Measurements from ENCODE around the gene ZP3. TPM values are rescaled to one million over a fixed set of nuclear protein-coding genes. Genes with fewer than 3 reads are reported as not detected.

Gene ZP3
- total and polyA plus RNA-seq, 2 of the 8 experiments (the other 6 are each of a cell fraction or from before 2014, with no cell fraction given) = 1.5 to 2.4 TPM

- no peaks in the 10 kb centered on the region; the same call in 1 of the 2 replicates for H3K79me1 ChIP-seq (ENCODE audit: low read depth, low read length)
- H3K4me1 ChIP-seq (replicated peaks in 1 of 4; ENCODE audit: control insufficient read depth in 3 of 4, insufficient read depth in 4 of 4, low read length in 3 of 4) = peaks cover 0 to 3% (median 1%) of the 10 kb centered on the region in 4 experiments; a peak in 5 of 7 replicates
- ChIA-PET CTCF (ENCODE audit: partially characterized antibody) (interaction anchor here (0.9 kb wide), 1 partner anchor 43 kb away, joined by 3 read pairs; no protein-coding TSS in a partner anchor), POLR2A (ENCODE audit: partially characterized antibody) (interaction anchor here (1.2 kb wide), 2 partner anchors 9 to 12 kb away, joined by 4 to 5 read pairs; no protein-coding TSS in a partner anchor)
- no peaks in the 10 kb centered on the region for H3K27me3 ChIP-seq (replicated peaks in 1 of 4; ENCODE audit: control insufficient read depth in 3 of 4, extremely low read depth in 1 of 4, insufficient read depth in 3 of 4, low read length in 3 of 4)
- H3K23ac ChIP-seq (ENCODE audit: insufficient read length) = no peak overlapping the region
- WGBS, 2 experiments (ENCODE audit: extremely low coverage in 1 of 2, insufficient coverage in 1 of 2, insufficient read length in 1 of 2, insufficient replicate concordance in 2 of 2, low coverage in 1 of 2, low lambda C conversion rate in 2 of 2, missing lambda C conversion rate in 1 of 2) = 92% methylated on average over 10 of the region's 10 CpGs; no CpG with 5 or more reads in 1 of the 2 experiments
- no peak overlapping the region for H4K91ac ChIP-seq (replicated peaks; ENCODE audit: insufficient read length, low read length)
- H3K56ac ChIP-seq (replicated peaks; ENCODE audit: insufficient read length, low read depth, low read length) = no peak overlapping the region
- no peak overlapping the region for H2BK12ac ChIP-seq (ENCODE audit: low read depth, low read length)
- H3K23me2 ChIP-seq (ENCODE audit: low read depth, low read length) = no peaks in the 10 kb centered on the region
- H2BK20ac ChIP-seq (ENCODE audit: low read length) = no peak overlapping the region
- H3K27ac ChIP-seq (ENCODE audit: low read depth, low read length) = no peak overlapping the region
- H3K4me3 ChIP-seq (ENCODE audit: extremely low read depth in 1 of 4, insufficient read depth in 2 of 4, low read depth in 3 of 4, low read length in 4 of 4) = no peak overlapping the region
- H3K79me2 ChIP-seq (ENCODE audit: control insufficient read depth in 1 of 2, insufficient read depth in 2 of 2, low read length in 2 of 2) = no peaks in the 10 kb centered on the region
- no peaks in the 10 kb centered on the region for H3K36me3 ChIP-seq (ENCODE audit: control insufficient read depth in 2 of 4, insufficient read depth in 4 of 4, low read length in 3 of 4)
- DNase-seq (ENCODE audit: low read depth in 1 of 2, low spot score in 2 of 2) (no peak), FAIRE-seq (no peak)
- no peak overlapping the region; a peak in 1 of 7 replicates for H3K9ac ChIP-seq (replicated peaks in 1 of 4; ENCODE audit: extremely low read depth in 1 of 4, low read depth in 3 of 4, low read length in 3 of 4)
- no peak overlapping the region for H3K4ac ChIP-seq (replicated peaks; ENCODE audit: insufficient read length, low read depth, low read length)
- H3K18ac ChIP-seq (ENCODE audit: extremely low read depth, low read length) = no peak overlapping the region
- H3K9me3 ChIP-seq (ENCODE audit: insufficient read depth in 2 of 2, low read depth in 1 of 2, low read length in 1 of 2) = no peaks in the 10 kb centered on the region
- no peak overlapping the region for H2AFZ ChIP-seq (ENCODE audit: low read length)
- H2BK120ac ChIP-seq (replicated peaks; ENCODE audit: low read depth, low read length) = no peak overlapping the region
- no peak overlapping the region; the same call in 1 of the 2 replicates for H2BK5ac ChIP-seq (ENCODE audit: low read depth, low read length)
- H3K14ac ChIP-seq (ENCODE audit: insufficient read length) = no peak overlapping the region
- H2AK5ac ChIP-seq (ENCODE audit: low read depth, low read length) = no peak overlapping the region
- H4K20me1 ChIP-seq (replicated peaks in 1 of 2; ENCODE audit: control insufficient read depth in 1 of 2, insufficient read depth in 2 of 2, low read length in 2 of 2) = no peaks in the 10 kb centered on the region
- no peak overlapping the region for H3K4me2 ChIP-seq (ENCODE audit: insufficient read depth in 1 of 2, low read depth in 2 of 2, low read length in 2 of 2)
- no peak overlapping the region for H4K8ac ChIP-seq (ENCODE audit: extremely low read depth, insufficient read depth, low read length)
- H2BK15ac ChIP-seq (ENCODE audit: low read length) = no peak overlapping the region
- no peak overlapping the region for H4K5ac ChIP-seq (ENCODE audit: insufficient read length, low read depth, low read length)
- TF ChIP-seq PHF8 (conservative IDR thresholded peaks at IDR 0.05; ENCODE audit: low read depth, low read length) = no peak
- TF ChIP-seq NANOG (IDR thresholded peaks at IDR 0.05; ENCODE audit: insufficient read depth, low read depth, low read length, poor library complexity, severe bottlenecking) = no peak
- no peak for TF ChIP-seq JUND (IDR thresholded peaks at IDR 0.05; ENCODE audit: low read length)
- TF ChIP-seq USF2 (IDR thresholded peaks at IDR 0.05; ENCODE audit: low read length) = no peak
- no peak for TF ChIP-seq TCF12 (IDR thresholded peaks at IDR 0.05; ENCODE audit: low read depth, low read length)
- TF ChIP-seq TAF7 (optimal IDR thresholded peaks at IDR 0.05; ENCODE audit: borderline replicate concordance, low read depth, low read length) = no peak
- TF ChIP-seq ATF2 (IDR thresholded peaks at IDR 0.05; ENCODE audit: low read length) = no peak
- no peak for TF ChIP-seq YY1 (IDR thresholded peaks at IDR 0.05; ENCODE audit: low read depth, low read length)
- TF ChIP-seq EP300 (IDR thresholded peaks at IDR 0.05; ENCODE audit: borderline replicate concordance in 1 of 2, low read depth in 2 of 2, low read length in 2 of 2) = no peak
These were observed 20.8 kb upstream of the ZP3 start for GRCh38 chr7:76403780-76404494.
